ENCODE measurements around the gene MAP2K5.
"Not testable (repeated sequence)": the region's sequence is repeated elsewhere in the genome, so short reads cannot be mapped to it uniquely, and the experiment has no call there.

Gene MAP2K5

DNA sequence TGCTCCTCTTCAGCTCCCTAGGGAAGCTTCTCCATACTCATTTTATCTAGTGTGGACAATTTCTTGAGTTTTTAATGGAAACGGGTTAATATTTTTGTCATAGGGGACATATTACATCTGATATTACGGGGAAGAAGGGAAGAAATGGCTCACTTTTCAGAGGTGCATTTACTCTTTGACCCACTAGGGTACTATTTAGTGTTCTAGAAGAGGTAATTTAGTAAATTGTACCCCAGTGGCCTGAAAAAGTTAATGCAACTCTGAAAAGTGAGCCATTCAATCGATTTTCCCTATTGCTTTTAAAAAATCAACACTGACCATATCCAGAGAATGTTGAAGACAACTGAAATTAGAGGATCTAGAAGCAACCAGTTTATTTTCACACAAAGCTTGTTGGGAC is 71.2 kb downstream of the MAP2K5 start:
- H3K4me3 ChIP-seq (replicated peaks; ENCODE audit: low read depth, low read length): no peak overlapping the region
- TF ChIP-seq, protein P1, sequence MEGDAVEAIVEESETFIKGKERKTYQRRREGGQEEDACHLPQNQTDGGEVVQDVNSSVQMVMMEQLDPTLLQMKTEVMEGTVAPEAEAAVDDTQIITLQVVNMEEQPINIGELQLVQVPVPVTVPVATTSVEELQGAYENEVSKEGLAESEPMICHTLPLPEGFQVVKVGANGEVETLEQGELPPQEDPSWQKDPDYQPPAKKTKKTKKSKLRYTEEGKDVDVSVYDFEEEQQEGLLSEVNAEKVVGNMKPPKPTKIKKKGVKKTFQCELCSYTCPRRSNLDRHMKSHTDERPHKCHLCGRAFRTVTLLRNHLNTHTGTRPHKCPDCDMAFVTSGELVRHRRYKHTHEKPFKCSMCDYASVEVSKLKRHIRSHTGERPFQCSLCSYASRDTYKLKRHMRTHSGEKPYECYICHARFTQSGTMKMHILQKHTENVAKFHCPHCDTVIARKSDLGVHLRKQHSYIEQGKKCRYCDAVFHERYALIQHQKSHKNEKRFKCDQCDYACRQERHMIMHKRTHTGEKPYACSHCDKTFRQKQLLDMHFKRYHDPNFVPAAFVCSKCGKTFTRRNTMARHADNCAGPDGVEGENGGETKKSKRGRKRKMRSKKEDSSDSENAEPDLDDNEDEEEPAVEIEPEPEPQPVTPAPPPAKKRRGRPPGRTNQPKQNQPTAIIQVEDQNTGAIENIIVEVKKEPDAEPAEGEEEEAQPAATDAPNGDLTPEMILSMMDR (IDR thresholded peaks at IDR 0.05; ENCODE audit: insufficient read depth, low read length, poor library complexity, severe bottlenecking): no peak
- H3K36me3 ChIP-seq (ENCODE audit: control insufficient read depth, insufficient read depth, low read length): no peaks in the 10 kb centered on the region
- H3K27me3 ChIP-seq (replicated peaks; ENCODE audit: control insufficient read depth, insufficient read depth, low read length): no peaks in the 10 kb centered on the region
- no peak for DNase-seq (ENCODE audit: extremely low read depth, insufficient read length)

- not testable (repeated sequence) for H3K36me3 ChIP-seq (ENCODE audit: control insufficient read depth, insufficient read depth, low read length); H3K4me3 ChIP-seq (replicated peaks; ENCODE audit: low read depth, low read length); H3K27me3 ChIP-seq (replicated peaks; ENCODE audit: control insufficient read depth, insufficient read depth, low read length); DNase-seq (ENCODE audit: extremely low read depth, insufficient read length)
Observed at GRCh38 chr15:67615131-67615534, 72.6 kb downstream of the MAP2K5 start.

DNA sequence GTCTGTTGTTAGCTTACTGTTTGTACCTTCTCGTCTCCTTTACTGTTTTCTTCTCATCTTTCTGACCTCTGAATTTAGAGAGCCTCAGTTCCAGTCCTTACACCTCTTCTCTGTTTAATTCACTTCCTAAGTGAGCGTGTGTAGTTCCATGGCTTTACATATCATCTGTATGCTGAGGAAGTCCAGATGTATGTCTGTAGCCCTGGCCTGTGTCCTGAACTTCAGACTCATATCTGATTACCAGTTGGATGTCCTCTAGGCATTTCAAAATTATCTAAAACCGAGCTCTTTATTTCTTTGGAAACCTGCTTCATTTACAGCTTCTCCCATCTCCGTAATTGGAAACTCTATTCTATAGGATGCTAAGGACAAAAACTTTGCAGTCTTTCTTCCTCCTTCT is 75.8 kb downstream of the MAP2K5 start:
- no peaks in the 10 kb centered on the region for H3K27me3 ChIP-seq (replicated peaks; ENCODE audit: control insufficient read depth, insufficient read depth, low read length)
- TF ChIP-seq, protein P1 (IDR thresholded peaks at IDR 0.05; ENCODE audit: insufficient read depth, low read length, poor library complexity, severe bottlenecking): no peak

GRCh38 chr15:67622110-67622509 is 79.6 kb downstream of the MAP2K5 start:
- DNase-seq (ENCODE audit: extremely low read depth, insufficient read length): no peak
- Histone ChIP-seq H3K4me3 (replicated peaks; ENCODE audit: low read depth, low read length) (no peak overlapping the region), H3K27me3 (replicated peaks; ENCODE audit: control insufficient read depth, insufficient read depth, low read length) (no peaks in the 10 kb centered on the region), H3K36me3 (ENCODE audit: control insufficient read depth, insufficient read depth, low read length) (no peaks in the 10 kb centered on the region)
- TF ChIP-seq, protein P1 (IDR thresholded peaks at IDR 0.05; ENCODE audit: insufficient read depth, low read length, poor library complexity, severe bottlenecking): no peak

More for the DNA sequence above, 75.8 kb downstream of the MAP2K5 start:
- no peak for DNase-seq (ENCODE audit: extremely low read depth, insufficient read length)
- no peak overlapping the region for H3K4me3 ChIP-seq (replicated peaks; ENCODE audit: low read depth, low read length)
- no peaks in the 10 kb centered on the region for H3K36me3 ChIP-seq (ENCODE audit: control insufficient read depth, insufficient read depth, low read length)

GRCh38 chr15:67632261-67632660 is 89.8 kb downstream of the MAP2K5 start:
- DNase-seq (ENCODE audit: extremely low read depth, insufficient read length): no peak
- Histone ChIP-seq H3K27me3 (replicated peaks; ENCODE audit: control insufficient read depth, insufficient read depth, low read length) (no peaks in the 10 kb centered on the region), H3K36me3 (ENCODE audit: control insufficient read depth, insufficient read depth, low read length) (peaks cover 3% of the 10 kb centered on the region), H3K4me3 (replicated peaks; ENCODE audit: low read depth, low read length) (no peak overlapping the region)
- TF ChIP-seq, protein P1 (IDR thresholded peaks at IDR 0.05; ENCODE audit: insufficient read depth, low read length, poor library complexity, severe bottlenecking): no peak

DNA sequence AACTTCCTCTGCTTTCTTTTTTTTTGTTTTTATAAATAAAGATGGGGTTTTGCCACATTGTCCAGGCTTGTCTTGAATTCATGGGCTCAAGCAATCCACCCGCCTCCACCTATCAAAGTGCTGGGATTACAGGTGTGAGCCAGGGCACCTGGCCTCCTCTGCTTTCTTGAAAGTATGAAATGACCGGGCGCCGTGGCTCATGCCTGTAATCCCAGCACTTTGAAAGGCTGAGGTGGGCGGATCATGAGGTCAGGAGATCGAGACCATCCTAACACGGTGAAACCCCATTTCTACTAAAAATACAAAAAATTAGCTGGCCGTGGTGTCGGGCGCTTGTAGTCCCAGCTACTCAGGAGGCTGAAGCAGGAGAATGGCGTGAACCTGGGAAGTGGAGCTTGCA is 93.4 kb downstream of the MAP2K5 start:
- H3K36me3 ChIP-seq (ENCODE audit: control insufficient read depth, insufficient read depth, low read length); DNase-seq (ENCODE audit: extremely low read depth, insufficient read length); H3K4me3 ChIP-seq (replicated peaks; ENCODE audit: low read depth, low read length); H3K27me3 ChIP-seq (replicated peaks; ENCODE audit: control insufficient read depth, insufficient read depth, low read length): not testable (repeated sequence)

DNA sequence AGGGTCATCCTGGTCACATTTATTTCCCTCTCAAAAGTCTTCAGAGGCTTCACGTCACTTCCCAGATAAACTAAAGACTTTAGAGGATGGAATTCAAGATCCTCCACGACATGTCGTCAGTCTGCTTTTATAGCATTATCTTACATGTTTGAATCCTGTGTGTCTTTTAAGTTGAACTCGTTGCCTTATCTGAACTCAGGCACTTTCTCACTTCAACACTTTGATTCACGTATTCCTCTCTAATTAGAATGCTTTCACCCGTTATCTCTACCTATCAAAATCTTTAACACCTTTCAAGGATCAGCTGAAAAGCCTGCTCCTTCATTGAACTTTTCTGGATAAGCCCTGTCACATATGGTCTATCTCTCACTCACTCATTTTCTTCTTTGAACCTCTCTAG is 97.1 kb downstream of the MAP2K5 start:
- Histone ChIP-seq H3K4me3 (replicated peaks; ENCODE audit: low read depth, low read length) (no peak overlapping the region), H3K36me3 (ENCODE audit: control insufficient read depth, insufficient read depth, low read length) (no peaks in the 10 kb centered on the region)

More for the DNA sequence above, 97.1 kb downstream of the MAP2K5 start:
- no peak for DNase-seq (ENCODE audit: extremely low read depth, insufficient read length)
- H3K27me3 ChIP-seq (replicated peaks; ENCODE audit: control insufficient read depth, insufficient read depth, low read length): no peaks in the 10 kb centered on the region
- TF ChIP-seq, protein P1 (IDR thresholded peaks at IDR 0.05; ENCODE audit: insufficient read depth, low read length, poor library complexity, severe bottlenecking): no peak
